H9 (cell line): ENCODE measurements around the gene MCF2L2. TPM values are rescaled to one million over a fixed set of nuclear protein-coding genes. Genes with fewer than 3 reads are reported as not detected.

ENCODE experiments used
- DNase-seq: peaks from one replicate; pipeline ENCODE4 v3.0.0-alpha.2; 2017
- H2AFZ ChIP-seq: one replicate; pipeline ENCODE4 v1.6.1; 2013; ENCODE audit warnings: mild to moderate bottlenecking, low read length, control low read depth, moderate library complexity
- H2AK5ac ChIP-seq: 2 replicates; pipeline ENCODE4 v1.6.1; 2013; ENCODE audit warnings: low read length, control low read depth, mixed read lengths; ENCODE audit not compliant: insufficient read length
- H2BK120ac ChIP-seq: one replicate; pipeline ENCODE4 v1.6.1; 2013; ENCODE audit warnings: low read depth, mild to moderate bottlenecking, low read length, control low read depth, inconsistent platforms; ENCODE audit not compliant: poor library complexity, severe bottlenecking
- H2BK12ac ChIP-seq: 2 replicates; pipeline ENCODE4 v1.6.1; 2013; ENCODE audit warnings: low read length, control low read depth, mixed read lengths, low read depth; ENCODE audit not compliant: insufficient read length
- H2BK15ac ChIP-seq: 2 replicates; pipeline ENCODE4 v1.6.1; 2013; ENCODE audit warnings: low read depth, low read length, control low read depth
- H2BK20ac ChIP-seq: one replicate; pipeline ENCODE4 v1.6.1; 2013; ENCODE audit warnings: low read depth, mild to moderate bottlenecking, low read length, control low read depth, inconsistent platforms; ENCODE audit not compliant: poor library complexity, severe bottlenecking
- H2BK5ac ChIP-seq: 2 replicates; pipeline ENCODE4 v1.6.1; 2013; ENCODE audit warnings: low read length, control low read depth, mixed read lengths; ENCODE audit not compliant: insufficient read length
- H3K14ac ChIP-seq: 2 replicates; pipeline ENCODE4 v1.6.1; 2013; ENCODE audit warnings: low read length, control low read depth; ENCODE audit not compliant: insufficient read depth
- H3K18ac ChIP-seq: 2 replicates; pipeline ENCODE4 v1.6.1; 2013; ENCODE audit warnings: low read depth, mild to moderate bottlenecking, mixed read lengths, low read length, control low read depth; ENCODE audit not compliant: insufficient read length
- H3K23ac ChIP-seq: 2 replicates; pipeline ENCODE4 v1.6.1; 2013; ENCODE audit warnings: low read length, control low read depth, mixed read lengths, low read depth; ENCODE audit not compliant: insufficient read length
- H3K23me2 ChIP-seq: 2 replicates; pipeline ENCODE4 v1.6.1; 2013; ENCODE audit warnings: low read depth, mild to moderate bottlenecking, mixed read lengths, low read length, control low read depth; ENCODE audit not compliant: insufficient read length, poor library complexity, severe bottlenecking
- H3K27ac ChIP-seq: 2 replicates; pipeline ENCODE4 v1.5.1; 2013; ENCODE audit warnings: low read length, control low read depth, mixed read lengths, low read depth; ENCODE audit not compliant: insufficient read length
- H3K27me3 ChIP-seq: 2 replicates; pipeline ENCODE4 v1.6.1; 2013; ENCODE audit warnings: low read length, control low read depth, inconsistent platforms; ENCODE audit not compliant: insufficient read depth
- H3K4ac ChIP-seq: 2 replicates; pipeline ENCODE4 v1.6.1; 2013; ENCODE audit warnings: low read depth, mild to moderate bottlenecking, control low read depth, inconsistent platforms, low read length, moderate library complexity
- H3K4me1 ChIP-seq: 2 replicates; pipeline ENCODE4 v1.6.1; 2013; ENCODE audit warnings: low read length, control low read depth, inconsistent platforms; ENCODE audit not compliant: insufficient read depth
- H3K4me2 ChIP-seq: 2 replicates; pipeline ENCODE4 v1.6.1; 2013; ENCODE audit warnings: low read length, control low read depth, mixed read lengths; ENCODE audit not compliant: insufficient read length, insufficient read depth
- H3K56ac ChIP-seq: 2 replicates; pipeline ENCODE4 v1.6.1; 2013; ENCODE audit warnings: low read depth, mild to moderate bottlenecking, mixed read lengths, low read length, control low read depth; ENCODE audit not compliant: insufficient read length
- H3K79me1 ChIP-seq: 2 replicates; pipeline ENCODE4 v1.6.1; 2013; ENCODE audit warnings: low read depth, mild to moderate bottlenecking, moderate library complexity, low read length, control low read depth, inconsistent platforms; ENCODE audit not compliant: insufficient read depth, poor library complexity, severe bottlenecking
- H3K79me2 ChIP-seq: 2 replicates; pipeline ENCODE4 v1.6.1; 2013; ENCODE audit warnings: low read length, control low read depth, inconsistent platforms; ENCODE audit not compliant: insufficient read depth
- H3K9ac ChIP-seq: 2 replicates; pipeline ENCODE4 v1.6.1; 2013; ENCODE audit warnings: low read length, control low read depth, mixed read lengths; ENCODE audit not compliant: insufficient read length; ENCODE audit errors: extremely low read depth
- H3K9me3 ChIP-seq: one replicate; pipeline ENCODE4 v1.6.1; 2013; ENCODE audit warnings: low read depth, low read length, inconsistent platforms; ENCODE audit not compliant: control insufficient read depth
- H3T11ph ChIP-seq: one replicate; pipeline ENCODE4 v1.6.1; 2013; ENCODE audit warnings: mild to moderate bottlenecking, low read length, control low read depth, inconsistent platforms
- H4K20me1 ChIP-seq: one replicate; pipeline ENCODE4 v1.6.1; 2013; ENCODE audit not compliant: control insufficient read depth, insufficient read length, insufficient read depth
- H4K5ac ChIP-seq: 2 replicates; pipeline ENCODE4 v1.6.1; 2013; ENCODE audit warnings: low read depth, mild to moderate bottlenecking, mixed read lengths, low read length, control low read depth; ENCODE audit not compliant: insufficient read length
- H4K8ac ChIP-seq: replicated peaks from 2 replicates; pipeline ENCODE4 v1.6.1; 2013; ENCODE audit warnings: low read length, control low read depth, mixed read lengths, low read depth; ENCODE audit not compliant: insufficient read length
- H4K91ac ChIP-seq: 2 replicates; pipeline ENCODE4 v1.6.1; 2013; ENCODE audit warnings: low read depth, mild to moderate bottlenecking, moderate library complexity, mixed read lengths, low read length, control low read depth; ENCODE audit not compliant: insufficient read length
- H3K27ac Mint-ChIP-seq, 3 experiments: 2 replicates in 2 of 3; 3 replicates in 1 of 3; pipeline ENCODE4 v1.8.0; 2020 to 2021; ENCODE audit warnings: mixed read lengths in 3 of 3, mild to moderate bottlenecking in 1 of 3, moderate library complexity in 1 of 3
- H3K27me3 Mint-ChIP-seq: 2 replicates; pipeline ENCODE4 v1.8.0; 2021; ENCODE audit warnings: low read depth, mild to moderate bottlenecking, moderate library complexity, mixed read lengths
- H3K36me3 Mint-ChIP-seq, 3 experiments: 2 replicates in 2 of 3; 3 replicates in 1 of 3; pipeline ENCODE4 v1.8.0; 2020 to 2021; ENCODE audit warnings: low read depth in 3 of 3, mixed read lengths in 3 of 3; ENCODE audit not compliant: insufficient read depth in 1 of 3
- H3K4me1 Mint-ChIP-seq, 2 experiments: 2 replicates each; pipeline ENCODE4 v1.8.0; 2020; ENCODE audit warnings: mixed read lengths in 2 of 2
- H3K4me3 Mint-ChIP-seq, 2 experiments: 2 replicates in 1 of 2; 3 replicates in 1 of 2; pipeline ENCODE4 v1.8.0; 2020 to 2021; ENCODE audit warnings: mild to moderate bottlenecking in 2 of 2, mixed read lengths in 2 of 2, moderate library complexity in 1 of 2
- H3K9me3 Mint-ChIP-seq, 2 experiments: 2 replicates in 1 of 2; 3 replicates in 1 of 2; pipeline ENCODE4 v1.8.0; 2020; ENCODE audit warnings: mild to moderate bottlenecking in 2 of 2, mixed read lengths in 2 of 2, moderate library complexity in 1 of 2
- CTCF ChIP-seq: fragments of 200-600 bp; sonication (generic); conservative IDR thresholded peaks from 3 replicates; pipeline ENCODE4 v1.8.0; 2021; ENCODE audit warnings: antibody characterized with exemption, mild to moderate bottlenecking
- WGBS: extraction: QIAGEN DNeasy Blood & Tissue Kit; methylation state at CpG from one replicate; pipeline ENCODE4 v1.1.7; 2013; ENCODE audit warnings: missing lambda C conversion rate, low lambda C conversion rate, mixed read lengths; ENCODE audit not compliant: insufficient read length; ENCODE audit errors: extremely low coverage; 5-methylcytosine and 5-hydroxymethylcytosine counted together
- total RNA-seq: library from RNA; stranded (reverse); gene quantifications from 2 replicates; pipeline ENCODE4 v1.2.1, GENCODE V29; 2021

MCF2L2 gene
- total RNA-seq, 1 experiment from 2014 or later = 6.4 TPM

GRCh38 chr3:183155499-183155898, 272.9 kb downstream of the MCF2L2 start:
- H3K18ac ChIP-seq = no peak overlapping the region
- no peak overlapping the region for H3K23ac ChIP-seq
- WGBS = no CpG with 5 or more reads among the region's 4 CpGs
- no peak overlapping the region for H2AFZ ChIP-seq
- no peaks in the 10 kb centered on the region for H3K9me3 ChIP-seq
- H4K20me1 ChIP-seq = no peaks in the 10 kb centered on the region
- H3K79me1 ChIP-seq = no peaks in the 10 kb centered on the region
- no peaks in the 10 kb centered on the region for H3K36me3 Mint-ChIP-seq
- H3K23me2 ChIP-seq = no peaks in the 10 kb centered on the region
- no peak overlapping the region for H2BK5ac ChIP-seq
- no peak overlapping the region for H2AK5ac ChIP-seq
- no peak overlapping the region for H3K27ac ChIP-seq
- no peak overlapping the region for H4K91ac ChIP-seq
- no peaks in the 10 kb centered on the region for H3K4me1 ChIP-seq
- H3K4me3 Mint-ChIP-seq = no peak overlapping the region
- no peak for DNase-seq
- TF ChIP-seq CTCF = no peak
- no peak overlapping the region for H3K14ac ChIP-seq
- H4K5ac ChIP-seq = no peak overlapping the region
- no peak overlapping the region for H4K8ac ChIP-seq
- no peak overlapping the region for H3K27ac Mint-ChIP-seq
- no peak overlapping the region for H3K4me2 ChIP-seq
- no peaks in the 10 kb centered on the region for H3K27me3 ChIP-seq
- H3T11ph ChIP-seq = no peak overlapping the region
- no peak overlapping the region for H3K56ac ChIP-seq
- H3K4me1 Mint-ChIP-seq = peaks cover 3 to 6% of the 10 kb centered on the region in 2 experiments; a peak in 1 of 4 replicates
- no peak overlapping the region for H2BK20ac ChIP-seq
- H3K9me3 Mint-ChIP-seq = no peaks in the 10 kb centered on the region
- H3K4ac ChIP-seq = no peak overlapping the region
- no peak overlapping the region for H2BK15ac ChIP-seq
- H2BK120ac ChIP-seq = no peak overlapping the region
- H3K27me3 Mint-ChIP-seq = peaks cover 9% of the 10 kb centered on the region
- H2BK12ac ChIP-seq = no peak overlapping the region
- H3K9ac ChIP-seq = no peak overlapping the region
- H3K79me2 ChIP-seq = no peaks in the 10 kb centered on the region
